Stimulated activated CD4-positive, alpha-beta T cell treated with anti-CD3 and anti-CD28 coated beads, Interleukin-2, amount 100 ng/mL, for 24 hours (primary cell): Measurements from ENCODE around the gene PKHD1.
"Not testable (repeated sequence)": the region's sequence is repeated elsewhere in the genome, so short reads cannot be mapped to it uniquely, and the experiment has no call there.

Experiments used
- DNase-seq, 2 donors: peaks; one replicate each; pipeline ENCODE4 v3.0.0-alpha.2; 2020

PKHD1 gene

GRCh38 chr6:51986864-51987263 is 100.5 kb downstream of the PKHD1 start:
- DNase-seq = no peak

GRCh38 chr6:51983564-51983963 is 103.8 kb downstream of the PKHD1 start:
- DNase-seq = no peak

GRCh38 chr6:51982695-51983094 is 104.7 kb downstream of the PKHD1 start:
- not testable (repeated sequence) for DNase-seq

GRCh38 chr6:51976374-51976773 is 111.0 kb downstream of the PKHD1 start:
- no peak for DNase-seq

- DNase-seq = no peak
These were observed 114.8 kb downstream of the PKHD1 start for GRCh38 chr6:51972659-51973058.

GRCh38 chr6:51968265-51968664 is 119.1 kb downstream of the PKHD1 start:
- DNase-seq = no peak

- DNase-seq = no peak
These were observed 122.1 kb downstream of the PKHD1 start for GRCh38 chr6:51965222-51965801.

- DNase-seq = no peak
These were observed 123.4 kb downstream of the PKHD1 start for GRCh38 chr6:51963980-51964379.

GRCh38 chr6:51962354-51962753 is 125.1 kb downstream of the PKHD1 start:
- DNase-seq = no peak

GRCh38 chr6:51960419-51960818 is 127.0 kb downstream of the PKHD1 start:
- DNase-seq = no peak

- peak; percentile 25 to 57 for DNase-seq
These were observed 127.5 kb downstream of the PKHD1 start for GRCh38 chr6:51959744-51960383.

- no peak for DNase-seq
These were observed 132.7 kb downstream of the PKHD1 start for GRCh38 chr6:51954681-51955080.

GRCh38 chr6:51953246-51953645 is 134.2 kb downstream of the PKHD1 start:
- DNase-seq = no peak

GRCh38 chr6:51951924-51952323 is 135.5 kb downstream of the PKHD1 start:
- DNase-seq = no peak

- DNase-seq = no peak
These were observed 137.9 kb downstream of the PKHD1 start for GRCh38 chr6:51949526-51949925.

GRCh38 chr6:51939695-51940094 is 147.7 kb downstream of the PKHD1 start:
- not testable (repeated sequence) for DNase-seq

- DNase-seq = no peak
These were observed 150.7 kb downstream of the PKHD1 start for GRCh38 chr6:51936531-51937290.

- DNase-seq = no peak
These were observed 153.3 kb downstream of the PKHD1 start for GRCh38 chr6:51934098-51934497.

GRCh38 chr6:51932956-51933355 is 154.5 kb downstream of the PKHD1 start:
- DNase-seq = no peak

GRCh38 chr6:51930602-51931001 is 156.8 kb downstream of the PKHD1 start:
- DNase-seq = no peak

- no peak for DNase-seq
These were observed 157.4 kb downstream of the PKHD1 start for GRCh38 chr6:51929934-51930574.

GRCh38 chr6:51928320-51928719 is 159.1 kb downstream of the PKHD1 start:
- no peak for DNase-seq

GRCh38 chr6:51927450-51927849 is 160.0 kb downstream of the PKHD1 start:
- no peak for DNase-seq

- no peak for DNase-seq
These were observed 161.3 kb downstream of the PKHD1 start for GRCh38 chr6:51926125-51926524.
